ENCODE data around the gene SREBF2. TPM values are rescaled to one million over a fixed set of nuclear protein-coding genes. Genes with fewer than 3 reads are reported as not detected.

Gene SREBF2
- total and polyA plus RNA-seq, 2 experiments from 2014 or later, result 113 to 114 TPM

DNA sequence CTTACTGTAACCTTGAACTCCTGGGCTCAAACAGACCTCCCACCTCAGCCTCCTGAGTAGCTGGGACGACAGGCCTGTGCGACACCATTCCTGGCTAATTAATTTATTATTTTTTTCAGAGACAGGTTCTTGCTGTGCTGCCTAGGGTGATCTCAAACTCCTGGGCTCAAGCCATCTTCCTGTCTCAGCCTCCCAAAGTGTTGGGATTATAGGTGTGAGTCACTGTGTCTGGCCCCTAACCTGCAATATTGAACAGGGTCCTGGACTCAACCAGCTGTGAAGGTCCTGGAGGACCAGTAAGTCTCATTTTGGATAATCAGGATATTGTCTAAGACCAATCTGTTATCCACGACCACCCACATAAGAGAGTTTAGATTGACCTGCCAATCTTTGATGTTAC is 17.2 kb upstream of the SREBF2 start:
- no peaks in the 10 kb centered on the region for H3K4me1 ChIP-seq (ENCODE audit: insufficient read depth)
- no peaks in the 10 kb centered on the region for H3K36me3 ChIP-seq (replicated peaks; ENCODE audit: insufficient read depth, low read depth)
- H3K4me3 ChIP-seq, result no peak overlapping the region
- H3K27me3 ChIP-seq, result no peaks in the 10 kb centered on the region
- no peak for DNase-seq (ENCODE audit: low spot score)
- H3K27ac ChIP-seq, result no peak overlapping the region
- H3K9me3 ChIP-seq (ENCODE audit: low read depth), result no peaks in the 10 kb centered on the region
- no peaks in the 10 kb centered on the region for H4K20me1 ChIP-seq (ENCODE audit: insufficient read depth, poor library complexity, severe bottlenecking)
- no peaks in the 10 kb centered on the region for H3K9me2 ChIP-seq (replicated peaks; ENCODE audit: insufficient read depth)
- no peak overlapping the region for H3K4me2 ChIP-seq
- H2AFZ ChIP-seq, result no peak overlapping the region
- no peak for TF ChIP-seq EZH2phosphoT487 (IDR thresholded peaks at IDR 0.05; ENCODE audit: low read depth, severe bottlenecking, unreplicated experiment)
- TF ChIP-seq EZH2 (IDR thresholded peaks at IDR 0.05; ENCODE audit: borderline replicate concordance), result no peak
- TF ChIP-seq, protein P1, sequence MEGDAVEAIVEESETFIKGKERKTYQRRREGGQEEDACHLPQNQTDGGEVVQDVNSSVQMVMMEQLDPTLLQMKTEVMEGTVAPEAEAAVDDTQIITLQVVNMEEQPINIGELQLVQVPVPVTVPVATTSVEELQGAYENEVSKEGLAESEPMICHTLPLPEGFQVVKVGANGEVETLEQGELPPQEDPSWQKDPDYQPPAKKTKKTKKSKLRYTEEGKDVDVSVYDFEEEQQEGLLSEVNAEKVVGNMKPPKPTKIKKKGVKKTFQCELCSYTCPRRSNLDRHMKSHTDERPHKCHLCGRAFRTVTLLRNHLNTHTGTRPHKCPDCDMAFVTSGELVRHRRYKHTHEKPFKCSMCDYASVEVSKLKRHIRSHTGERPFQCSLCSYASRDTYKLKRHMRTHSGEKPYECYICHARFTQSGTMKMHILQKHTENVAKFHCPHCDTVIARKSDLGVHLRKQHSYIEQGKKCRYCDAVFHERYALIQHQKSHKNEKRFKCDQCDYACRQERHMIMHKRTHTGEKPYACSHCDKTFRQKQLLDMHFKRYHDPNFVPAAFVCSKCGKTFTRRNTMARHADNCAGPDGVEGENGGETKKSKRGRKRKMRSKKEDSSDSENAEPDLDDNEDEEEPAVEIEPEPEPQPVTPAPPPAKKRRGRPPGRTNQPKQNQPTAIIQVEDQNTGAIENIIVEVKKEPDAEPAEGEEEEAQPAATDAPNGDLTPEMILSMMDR (IDR thresholded peaks at IDR 0.05; ENCODE audit: poor library complexity), result no peak
- no peaks in the 10 kb centered on the region for H3K79me2 ChIP-seq
- WGBS (ENCODE audit: low lambda C conversion rate, missing lambda C conversion rate), result 93% methylated on average over 3 of the region's 3 CpGs

DNA sequence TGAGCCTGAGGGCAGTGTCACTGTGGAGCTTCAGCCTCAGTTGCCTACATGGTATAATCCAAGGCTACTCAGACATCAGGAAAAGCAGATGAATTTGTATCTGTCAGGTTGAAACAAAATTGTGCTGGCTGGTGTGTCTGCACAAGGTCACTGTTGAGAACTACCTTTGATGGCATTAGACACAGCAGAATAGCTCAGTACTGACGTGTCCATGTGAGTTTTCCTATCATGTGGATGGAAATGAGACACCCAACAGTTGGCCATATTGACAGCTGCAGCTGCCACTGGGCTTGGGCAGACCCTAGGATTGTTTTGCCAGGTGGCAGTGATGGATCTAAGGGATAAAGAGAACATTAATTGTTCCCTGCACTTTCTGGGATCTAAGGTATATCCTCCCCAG is 16.7 kb upstream of the SREBF2 start:
- no peak overlapping the region for H2AFZ ChIP-seq
- H3K27ac ChIP-seq, result no peak overlapping the region
- no peaks in the 10 kb centered on the region for H3K9me2 ChIP-seq (replicated peaks; ENCODE audit: insufficient read depth)
- no peak overlapping the region for H3K4me3 ChIP-seq
- no peak for DNase-seq (ENCODE audit: low spot score)
- WGBS (ENCODE audit: low lambda C conversion rate, missing lambda C conversion rate), result 88% methylated on average over 1 of the region's 1 CpG
- no peaks in the 10 kb centered on the region for H3K79me2 ChIP-seq
- no peaks in the 10 kb centered on the region for H3K36me3 ChIP-seq (replicated peaks; ENCODE audit: insufficient read depth, low read depth)
- H4K20me1 ChIP-seq (ENCODE audit: insufficient read depth, poor library complexity, severe bottlenecking), result no peaks in the 10 kb centered on the region
- H3K4me1 ChIP-seq (ENCODE audit: insufficient read depth), result no peaks in the 10 kb centered on the region
- TF ChIP-seq, protein P1 (IDR thresholded peaks at IDR 0.05; ENCODE audit: poor library complexity), result no peak
- TF ChIP-seq EZH2phosphoT487 (IDR thresholded peaks at IDR 0.05; ENCODE audit: low read depth, severe bottlenecking, unreplicated experiment), result no peak
- no peak for TF ChIP-seq EZH2 (IDR thresholded peaks at IDR 0.05; ENCODE audit: borderline replicate concordance)
- H3K27me3 ChIP-seq, result no peaks in the 10 kb centered on the region
- no peak overlapping the region for H3K4me2 ChIP-seq
- no peaks in the 10 kb centered on the region for H3K9me3 ChIP-seq (ENCODE audit: low read depth)

DNA sequence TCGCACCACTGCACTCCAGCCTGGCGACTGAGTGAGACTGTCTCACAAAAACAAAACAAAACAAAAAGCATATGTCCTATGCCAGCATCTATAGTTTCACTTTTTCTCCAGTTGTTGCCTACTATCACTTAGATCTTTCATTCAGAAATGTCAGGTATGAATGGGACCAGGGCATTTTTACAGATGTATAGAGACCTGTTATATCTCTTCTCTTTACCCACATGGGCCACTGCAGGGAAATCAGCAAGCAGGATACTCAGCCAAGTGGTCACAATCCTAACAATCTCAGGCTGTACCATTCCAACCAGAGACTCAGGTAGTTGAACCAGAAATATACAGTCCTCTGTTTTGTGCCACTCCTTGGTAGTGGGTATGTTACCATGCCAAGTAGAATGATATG is 16.0 kb upstream of the SREBF2 start:
- no peak for DNase-seq (ENCODE audit: low spot score)
- Histone ChIP-seq H3K9me2 (replicated peaks; ENCODE audit: insufficient read depth) (no peaks in the 10 kb centered on the region), H3K27me3 (no peaks in the 10 kb centered on the region), H3K36me3 (replicated peaks; ENCODE audit: insufficient read depth, low read depth) (no peaks in the 10 kb centered on the region), H3K4me3 (no peak overlapping the region), H4K20me1 (ENCODE audit: insufficient read depth, poor library complexity, severe bottlenecking) (no peaks in the 10 kb centered on the region), H3K27ac (no peak overlapping the region), H3K9me3 (ENCODE audit: low read depth) (no peaks in the 10 kb centered on the region), H3K4me2 (no peak overlapping the region), H2AFZ (no peak overlapping the region), H3K79me2 (no peaks in the 10 kb centered on the region), H3K4me1 (ENCODE audit: insufficient read depth) (no peaks in the 10 kb centered on the region)
- 86% methylated on average over 2 of the region's 2 CpGs for WGBS (ENCODE audit: low lambda C conversion rate, missing lambda C conversion rate)
- no peak for TF ChIP-seq EZH2phosphoT487 (IDR thresholded peaks at IDR 0.05; ENCODE audit: low read depth, severe bottlenecking, unreplicated experiment)
- TF ChIP-seq, protein P1 (IDR thresholded peaks at IDR 0.05; ENCODE audit: poor library complexity), result no peak
- TF ChIP-seq EZH2 (IDR thresholded peaks at IDR 0.05; ENCODE audit: borderline replicate concordance), result no peak

DNA sequence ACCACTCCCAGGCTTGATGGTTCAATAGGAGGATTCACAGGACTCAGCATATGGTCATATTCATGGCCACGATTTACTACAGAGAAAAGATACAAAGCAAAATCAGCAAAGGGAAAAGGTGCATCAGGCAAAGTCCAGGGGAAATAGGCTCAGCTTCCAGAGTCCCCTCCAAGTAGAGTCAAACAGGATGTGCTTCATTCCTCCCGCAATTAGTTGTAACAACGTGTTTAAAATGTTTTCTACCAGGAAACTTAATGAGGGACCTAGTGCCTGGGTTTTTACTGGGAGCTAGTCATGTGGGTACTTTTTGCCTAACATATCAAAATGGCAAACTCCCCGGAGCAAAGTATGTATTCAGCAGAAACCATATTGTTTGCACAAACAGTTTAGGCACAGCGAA is 14.9 kb upstream of the SREBF2 start:
- H3K27ac ChIP-seq, result no peak overlapping the region
- H3K9me2 ChIP-seq (replicated peaks; ENCODE audit: insufficient read depth), result no peaks in the 10 kb centered on the region
- 83% methylated on average over 5 of the region's 5 CpGs for WGBS (ENCODE audit: low lambda C conversion rate, missing lambda C conversion rate)
- no peaks in the 10 kb centered on the region for H3K9me3 ChIP-seq (ENCODE audit: low read depth)
- H3K27me3 ChIP-seq, result no peaks in the 10 kb centered on the region
- no peak for DNase-seq (ENCODE audit: low spot score)
- no peak overlapping the region for H3K4me3 ChIP-seq
- TF ChIP-seq EZH2 (IDR thresholded peaks at IDR 0.05; ENCODE audit: borderline replicate concordance), result no peak
- TF ChIP-seq, protein P1 (IDR thresholded peaks at IDR 0.05; ENCODE audit: poor library complexity), result no peak
- TF ChIP-seq EZH2phosphoT487 (IDR thresholded peaks at IDR 0.05; ENCODE audit: low read depth, severe bottlenecking, unreplicated experiment), result no peak
- no peak overlapping the region for H3K4me2 ChIP-seq
- H3K79me2 ChIP-seq, result no peaks in the 10 kb centered on the region
- no peaks in the 10 kb centered on the region for H3K36me3 ChIP-seq (replicated peaks; ENCODE audit: insufficient read depth, low read depth)
- H2AFZ ChIP-seq, result no peak overlapping the region
- H3K4me1 ChIP-seq (ENCODE audit: insufficient read depth), result no peaks in the 10 kb centered on the region
- H4K20me1 ChIP-seq (ENCODE audit: insufficient read depth, poor library complexity, severe bottlenecking), result no peaks in the 10 kb centered on the region
